Fibroblast of lung (primary cell): ENCODE data around the gene YIF1A. TPM values are rescaled to one million over a fixed set of nuclear protein-coding genes. Genes with fewer than 3 reads are reported as not detected.

Source experiments
- DNase-seq, 2 donors: peaks; one replicate each; pipeline versions ENCODE4 v3.0.0 to v3.0.0-alpha.2; 2010; ENCODE audit warnings: low read depth in 2 of 2
- H2AFZ ChIP-seq: 2 replicates; pipeline ENCODE4 v1.5.1; 2012; ENCODE audit warnings: low read length, control low read depth, inconsistent platforms
- H3K27ac ChIP-seq: 2 replicates; pipeline ENCODE4 v1.5.1; 2011; ENCODE audit warnings: low read length, control low read depth; ENCODE audit not compliant: insufficient read depth
- H3K27me3 ChIP-seq: 2 replicates; pipeline ENCODE4 v1.5.1; 2011; ENCODE audit warnings: mild to moderate bottlenecking, low read length; ENCODE audit not compliant: control insufficient read depth, insufficient read depth
- H3K36me3 ChIP-seq: 2 replicates; pipeline ENCODE4 v1.5.1; 2011; ENCODE audit warnings: low read length; ENCODE audit not compliant: control insufficient read depth, insufficient read depth
- H3K4me1 ChIP-seq: 2 replicates; pipeline ENCODE4 v1.5.1; 2011; ENCODE audit warnings: low read length; ENCODE audit not compliant: control insufficient read depth, insufficient read depth; ENCODE audit errors: extremely low read depth
- H3K4me2 ChIP-seq: 2 replicates; pipeline ENCODE4 v1.5.1; 2011; ENCODE audit warnings: low read length, control low read depth; ENCODE audit not compliant: insufficient read depth; ENCODE audit errors: extremely low read depth
- H3K4me3 ChIP-seq, 4 experiments: fragments of 200-600 bp in 1 of 4; sonication (generic) in 1 of 4; replicated peaks in 1 of 4; 2 replicates each; pipeline ENCODE4 v1.5.1; 2011 to 2016; ENCODE audit warnings: low read length in 4 of 4, low read depth in 3 of 4, mild to moderate bottlenecking in 3 of 4, control low read depth in 2 of 4, inconsistent platforms in 1 of 4, mixed read lengths in 1 of 4; ENCODE audit not compliant: insufficient read depth in 1 of 4; ENCODE audit errors: control extremely low read depth in 1 of 4
- H3K79me2 ChIP-seq: 2 replicates; pipeline ENCODE4 v1.5.1; 2012; ENCODE audit warnings: mild to moderate bottlenecking, low read length, inconsistent platforms; ENCODE audit not compliant: control insufficient read depth, insufficient read depth
- H3K9ac ChIP-seq: 2 replicates; pipeline ENCODE4 v1.5.1; 2011; ENCODE audit warnings: mild to moderate bottlenecking, low read length, control low read depth; ENCODE audit not compliant: insufficient read depth
- H3K9me3 ChIP-seq: 2 replicates; pipeline ENCODE4 v1.5.1; 2012; ENCODE audit warnings: low read depth, low read length; ENCODE audit not compliant: control insufficient read depth, insufficient read depth
- H4K20me1 ChIP-seq: 2 replicates; pipeline ENCODE4 v1.5.1; 2011; ENCODE audit warnings: low read length; ENCODE audit not compliant: control insufficient read depth, insufficient read depth; ENCODE audit errors: extremely low read depth
- EZH2 ChIP-seq: IDR thresholded peaks from 2 replicates; pipeline ENCODE4 v1.5.1; 2012; ENCODE audit warnings: low read length, control low read depth, mild to moderate bottlenecking; ENCODE audit errors: missing control alignments
- polyA plus RNA-seq, 2 donors: library from polyadenylated mRNA; depleted of rRNA in 1 of 2; stranded (reverse) in 1 of 2; unstranded in 1 of 2; fragments of >200 nt; gene quantifications; 2 replicates each; pipeline ENCODE4 v1.2.1, GENCODE V29; 2011 to 2012; ENCODE audit warnings: missing spikeins in 1 of 2
- total RNA-seq: library from RNA; depleted of rRNA; stranded (reverse); fragments of >200 nt; gene quantifications from 2 replicates; pipeline ENCODE4 v1.2.1, GENCODE V29; 2014
- TF ChIP-seq, protein P1 (sequence below), 2 donors: IDR thresholded peaks in 1 of 2; conservative IDR thresholded peaks in 1 of 2; 1 replicate in 1 of 2; 2 replicates in 1 of 2; pipeline ENCODE4 v1.5.1; 2011 to 2012; ENCODE audit warnings: low read length in 2 of 2, control low read depth in 1 of 2, inconsistent platforms in 1 of 2, low read depth in 1 of 2, mild to moderate bottlenecking in 1 of 2

YIF1A gene
- total and polyA plus RNA-seq, 2 donors (not counting 1 experiment from before 2014, with no cell fraction given) = 160 to 167 TPM

DNA sequence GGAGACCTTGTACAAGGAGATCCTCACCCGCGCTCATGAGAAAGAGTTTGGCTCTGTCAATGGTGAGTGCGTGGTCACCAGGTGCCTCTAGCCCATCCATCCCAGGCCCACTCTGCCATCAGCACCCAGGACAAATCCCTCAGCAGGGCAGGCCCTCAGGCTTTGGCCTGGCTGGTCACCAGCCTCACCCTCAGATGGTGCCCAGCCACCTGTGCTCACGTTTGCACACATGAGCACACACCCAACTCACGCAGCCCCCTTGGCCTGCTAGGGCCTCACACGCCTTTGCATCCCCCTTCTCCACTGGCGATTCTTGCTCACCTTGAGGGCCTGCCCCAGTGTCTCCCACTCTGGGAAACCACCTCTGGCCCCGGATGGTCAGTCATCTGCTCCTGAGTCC, 24.6 kb downstream of the YIF1A start:
- TF ChIP-seq, protein P1, sequence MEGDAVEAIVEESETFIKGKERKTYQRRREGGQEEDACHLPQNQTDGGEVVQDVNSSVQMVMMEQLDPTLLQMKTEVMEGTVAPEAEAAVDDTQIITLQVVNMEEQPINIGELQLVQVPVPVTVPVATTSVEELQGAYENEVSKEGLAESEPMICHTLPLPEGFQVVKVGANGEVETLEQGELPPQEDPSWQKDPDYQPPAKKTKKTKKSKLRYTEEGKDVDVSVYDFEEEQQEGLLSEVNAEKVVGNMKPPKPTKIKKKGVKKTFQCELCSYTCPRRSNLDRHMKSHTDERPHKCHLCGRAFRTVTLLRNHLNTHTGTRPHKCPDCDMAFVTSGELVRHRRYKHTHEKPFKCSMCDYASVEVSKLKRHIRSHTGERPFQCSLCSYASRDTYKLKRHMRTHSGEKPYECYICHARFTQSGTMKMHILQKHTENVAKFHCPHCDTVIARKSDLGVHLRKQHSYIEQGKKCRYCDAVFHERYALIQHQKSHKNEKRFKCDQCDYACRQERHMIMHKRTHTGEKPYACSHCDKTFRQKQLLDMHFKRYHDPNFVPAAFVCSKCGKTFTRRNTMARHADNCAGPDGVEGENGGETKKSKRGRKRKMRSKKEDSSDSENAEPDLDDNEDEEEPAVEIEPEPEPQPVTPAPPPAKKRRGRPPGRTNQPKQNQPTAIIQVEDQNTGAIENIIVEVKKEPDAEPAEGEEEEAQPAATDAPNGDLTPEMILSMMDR (conservative IDR thresholded peaks at IDR 0.05 in 1 of 2, IDR thresholded peaks at IDR 0.05 in 1 of 2; ENCODE audit: low read depth in 1 of 2, low read length in 2 of 2) = no peak
- no peak for TF ChIP-seq EZH2
- H3K9ac ChIP-seq = no peak overlapping the region
- peaks cover 2% of the 10 kb centered on the region for H3K4me1 ChIP-seq
- H3K36me3 ChIP-seq = peaks cover 25% of the 10 kb centered on the region
- no peaks in the 10 kb centered on the region for H3K27me3 ChIP-seq
- H4K20me1 ChIP-seq = no peaks in the 10 kb centered on the region
- no peak overlapping the region for H3K4me2 ChIP-seq
- no peaks in the 10 kb centered on the region for H3K9me3 ChIP-seq
- H3K27ac ChIP-seq = no peak overlapping the region
- H3K79me2 ChIP-seq = peaks cover 7% of the 10 kb centered on the region
- DNase-seq = no peak
- no peak overlapping the region for H2AFZ ChIP-seq
- H3K4me3 ChIP-seq = no peak overlapping the region

DNA sequence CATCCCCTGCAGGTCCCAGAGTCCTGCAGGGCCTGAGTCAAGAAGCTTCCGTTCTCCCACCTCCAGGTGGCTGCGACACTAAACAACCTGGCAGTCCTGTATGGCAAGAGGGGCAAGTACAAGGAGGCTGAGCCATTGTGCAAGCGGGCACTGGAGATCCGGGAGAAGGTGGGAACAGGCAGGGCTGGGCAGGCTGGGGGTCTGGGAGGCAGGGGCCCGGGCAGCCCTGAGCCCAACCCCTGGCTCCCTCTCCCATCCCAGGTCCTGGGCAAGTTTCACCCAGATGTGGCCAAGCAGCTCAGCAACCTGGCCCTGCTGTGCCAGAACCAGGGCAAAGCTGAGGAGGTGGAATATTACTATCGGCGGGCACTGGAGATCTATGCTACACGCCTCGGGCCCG, 25.2 kb downstream of the YIF1A start:
- Histone ChIP-seq H3K4me1 (peaks cover 2% of the 10 kb centered on the region), H3K4me3 (no peak overlapping the region), H3K9me3 (no peaks in the 10 kb centered on the region), H3K9ac (no peak overlapping the region), H3K4me2 (no peak overlapping the region), H3K36me3 (peaks cover 25% of the 10 kb centered on the region), H4K20me1 (no peaks in the 10 kb centered on the region), H3K27ac (no peak overlapping the region), H2AFZ (no peak overlapping the region), H3K27me3 (no peaks in the 10 kb centered on the region), H3K79me2 (peaks cover 1% of the 10 kb centered on the region)
- no peak for TF ChIP-seq EZH2
- TF ChIP-seq, protein P1 (conservative IDR thresholded peaks at IDR 0.05 in 1 of 2, IDR thresholded peaks at IDR 0.05 in 1 of 2; ENCODE audit: low read depth in 1 of 2, low read length in 2 of 2) = no peak
- no peak for DNase-seq

DNA sequence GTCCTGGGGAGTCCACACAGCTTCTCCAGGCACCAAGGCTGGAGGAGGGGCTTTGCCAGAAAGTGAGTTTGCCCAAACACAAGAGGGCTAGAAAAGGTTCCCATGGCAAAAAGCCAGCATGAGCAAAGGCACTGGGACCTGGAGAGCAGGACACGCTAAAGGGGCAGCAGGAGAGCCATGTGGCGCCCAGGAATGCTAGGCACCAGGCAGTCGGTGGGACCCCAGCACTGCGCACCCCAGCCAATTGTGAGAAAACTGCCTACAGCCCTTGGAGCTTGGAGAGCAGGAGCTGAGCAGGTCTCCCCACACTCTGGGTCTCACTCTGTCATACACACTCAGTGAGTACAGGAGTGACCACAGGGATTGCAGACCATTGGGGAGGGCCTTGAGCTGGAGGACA, 25.7 kb downstream of the YIF1A start:
- H3K4me1 ChIP-seq = peaks cover 5% of the 10 kb centered on the region
- no peaks in the 10 kb centered on the region for H4K20me1 ChIP-seq
- no peaks in the 10 kb centered on the region for H3K9me3 ChIP-seq
- peaks cover 4% of the 10 kb centered on the region for H3K79me2 ChIP-seq
- H3K36me3 ChIP-seq = peaks cover 25% of the 10 kb centered on the region
- H3K9ac ChIP-seq = no peak overlapping the region
- H3K4me2 ChIP-seq = no peak overlapping the region
- TF ChIP-seq EZH2 = no peak
- TF ChIP-seq, protein P1 (conservative IDR thresholded peaks at IDR 0.05 in 1 of 2, IDR thresholded peaks at IDR 0.05 in 1 of 2; ENCODE audit: low read depth in 1 of 2, low read length in 2 of 2) = no peak
- H2AFZ ChIP-seq = no peak overlapping the region
- H3K4me3 ChIP-seq = no peak overlapping the region
- DNase-seq = no peak
- no peaks in the 10 kb centered on the region for H3K27me3 ChIP-seq
- no peak overlapping the region for H3K27ac ChIP-seq
